DMS153 (cell line): Measurements from ENCODE around the gene CACNA1G.

ENCODE experiments used
- DNase-seq: peaks from one replicate; lab custom pipeline; 2025; lab: John Stamatoyannopoulos, UW

CACNA1G gene

GRCh38 chr17:50672831-50673551 is 112.5 kb downstream of the CACNA1G start:
- DNase-seq: no peak

- DNase-seq: no peak
Measured at GRCh38 chr17:50675190-50675589, 114.7 kb downstream of the CACNA1G start.

- DNase-seq: no peak
Measured at GRCh38 chr17:50675627-50676026, 115.1 kb downstream of the CACNA1G start.

- DNase-seq: no peak
Measured at GRCh38 chr17:50676065-50676975, 115.8 kb downstream of the CACNA1G start.
